GM21717 (cell line): Measurements from ENCODE around the gene FADS3.

Experiments used
- ATAC-seq: cut with Tn5 transposase; IDR thresholded peaks from one replicate; pipeline ENCODE4 v1.9.1; 2021; ENCODE audit warnings: mild to moderate bottlenecking, moderate library complexity; ENCODE audit not compliant: unreplicated experiment

FADS3 gene

GRCh38 chr11:61913699-61914395, 22.5 kb upstream of the FADS3 start:
- no peak for ATAC-seq

DNA sequence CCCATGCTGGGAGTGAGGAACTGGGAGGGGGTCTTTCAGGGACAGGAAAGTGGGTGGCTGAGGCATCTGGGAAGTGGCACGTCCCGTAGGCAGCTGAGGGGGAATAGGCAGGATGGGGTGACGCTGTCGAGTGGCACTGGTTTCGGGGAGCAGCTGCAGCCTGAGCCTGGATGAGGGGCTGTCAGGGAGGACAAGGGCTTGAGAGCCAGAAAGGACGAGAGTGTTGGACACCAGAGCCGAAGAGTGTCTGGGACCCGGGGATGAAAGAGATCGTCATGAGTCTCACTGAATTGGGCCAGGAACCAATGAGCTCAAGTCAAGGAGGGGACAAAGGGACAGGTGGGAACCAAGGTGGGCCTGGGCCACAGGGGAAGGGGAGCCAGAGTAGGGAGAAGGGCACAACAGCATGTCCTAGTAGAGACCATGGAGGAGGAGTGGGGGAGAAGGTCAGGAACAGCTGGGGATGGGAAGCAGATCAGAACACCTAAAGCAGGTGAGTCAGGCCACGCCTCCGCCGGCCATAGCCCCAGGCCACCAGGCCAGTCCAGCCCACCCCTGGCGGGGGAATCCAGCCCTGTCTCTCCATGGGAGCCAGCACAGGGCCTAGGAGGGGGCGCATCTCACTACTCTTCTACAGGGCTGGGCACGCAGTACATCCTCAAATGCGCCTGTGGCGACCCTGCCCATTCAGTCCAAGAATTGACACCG, 21.8 kb upstream of the FADS3 start:
- ATAC-seq = no peak

DNA sequence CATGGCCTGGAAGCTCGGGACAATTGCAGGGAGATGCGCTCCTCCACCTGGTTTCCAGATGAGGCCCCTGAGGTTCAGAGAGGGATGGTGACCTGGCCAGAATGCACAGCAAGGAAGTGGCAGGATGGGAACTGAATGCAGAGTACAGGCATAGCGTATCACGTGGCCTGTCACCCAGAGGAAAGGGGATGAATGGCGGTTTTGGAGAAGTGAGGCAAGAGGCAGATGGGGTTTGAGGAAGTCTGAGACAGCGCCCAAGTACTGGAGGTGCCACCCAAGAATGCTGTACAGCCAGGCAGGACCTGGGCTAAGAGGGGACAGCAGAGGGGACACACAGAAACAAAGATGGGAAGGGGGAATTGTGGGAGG, 21.2 kb upstream of the FADS3 start:
- no peak for ATAC-seq

- ATAC-seq = no peak
Observed at GRCh38 chr11:61911701-61912529, 20.6 kb upstream of the FADS3 start.

DNA sequence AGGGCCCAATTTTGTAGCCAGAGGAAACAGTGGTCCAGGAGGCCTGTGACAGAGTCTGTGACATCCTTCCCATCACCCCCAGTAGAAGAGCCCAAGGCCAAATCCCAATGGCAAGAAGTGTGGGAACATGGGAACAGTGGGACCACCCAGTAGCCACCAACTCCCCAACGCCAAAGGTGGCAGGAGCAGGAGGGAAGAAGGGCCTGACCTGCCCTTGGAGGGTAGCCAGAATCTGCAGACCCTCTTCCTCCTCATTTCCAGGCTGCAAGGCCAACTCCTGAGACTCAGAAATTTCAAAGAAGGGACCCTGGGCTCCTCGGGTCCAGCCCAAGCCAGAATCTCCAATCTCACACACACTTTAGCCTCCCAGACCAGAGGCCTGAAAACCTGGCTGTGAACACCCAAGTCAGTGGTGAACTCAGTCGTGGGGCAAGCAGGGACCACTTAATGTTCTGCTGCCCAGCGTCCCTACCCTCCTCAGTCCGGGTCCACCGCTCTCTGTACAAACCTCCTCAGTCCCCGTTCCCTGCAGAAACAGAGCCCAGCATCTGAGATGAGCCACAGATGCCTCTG, 19.9 kb upstream of the FADS3 start:
- ATAC-seq = no peak

GRCh38 chr11:61910187-61911127, 19.1 kb upstream of the FADS3 start:
- ATAC-seq = no peak

DNA sequence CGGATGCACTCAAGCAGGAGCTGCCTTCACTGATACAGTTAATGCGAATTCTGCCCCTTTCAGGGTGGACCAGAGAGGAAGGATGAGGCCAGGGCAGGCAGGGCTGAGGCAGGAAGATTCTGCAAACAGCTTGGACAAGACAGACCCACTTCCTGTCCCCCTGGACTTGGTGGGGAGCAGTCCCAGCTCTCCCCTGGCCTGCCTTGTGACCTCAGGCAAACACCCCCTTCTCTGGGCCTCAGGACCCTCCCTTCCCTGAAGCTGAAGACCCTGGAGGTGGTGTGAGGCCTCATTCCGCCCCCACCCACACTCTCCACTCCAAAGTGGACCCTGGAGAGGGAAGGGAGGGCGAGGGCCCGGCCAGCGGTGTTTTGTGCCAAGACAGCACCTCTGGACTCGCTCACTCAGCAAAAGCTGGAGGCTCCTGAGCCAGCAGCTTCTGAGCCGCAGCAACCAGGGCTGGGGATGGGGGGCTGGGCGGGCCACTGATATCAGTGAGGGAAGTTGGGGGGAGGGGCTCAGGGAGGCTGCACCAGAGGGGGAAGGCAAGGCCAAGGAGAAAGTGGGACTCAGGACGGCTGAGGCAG, 17.5 kb upstream of the FADS3 start:
- no peak for ATAC-seq

GRCh38 chr11:61907871-61908729, 16.8 kb upstream of the FADS3 start:
- no peak for ATAC-seq

DNA sequence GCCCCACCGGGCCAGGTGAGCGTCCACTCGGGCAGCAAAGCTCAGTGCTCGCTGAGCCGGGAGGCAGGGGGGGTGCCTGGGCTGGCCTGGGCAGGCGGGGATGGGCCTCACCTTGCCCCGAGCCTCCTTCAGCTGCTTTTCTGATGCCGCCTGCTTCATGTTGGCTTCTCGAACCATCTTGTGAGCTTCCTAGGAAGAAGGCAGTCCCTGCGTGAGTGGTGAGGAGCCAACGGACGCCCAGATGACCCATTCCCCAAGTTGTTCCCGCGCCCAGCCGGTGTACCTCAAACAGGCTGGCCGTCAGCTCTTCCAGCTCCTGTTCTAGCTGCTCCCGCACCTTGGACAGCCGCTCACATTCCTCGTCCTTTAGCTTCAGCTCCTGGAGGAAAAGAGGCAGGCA, 15.9 kb upstream of the FADS3 start:
- ATAC-seq = no peak

GRCh38 chr11:61906522-61906909, 15.2 kb upstream of the FADS3 start:
- ATAC-seq = no peak

GRCh38 chr11:61905801-61906521, 14.6 kb upstream of the FADS3 start:
- ATAC-seq = no peak

DNA sequence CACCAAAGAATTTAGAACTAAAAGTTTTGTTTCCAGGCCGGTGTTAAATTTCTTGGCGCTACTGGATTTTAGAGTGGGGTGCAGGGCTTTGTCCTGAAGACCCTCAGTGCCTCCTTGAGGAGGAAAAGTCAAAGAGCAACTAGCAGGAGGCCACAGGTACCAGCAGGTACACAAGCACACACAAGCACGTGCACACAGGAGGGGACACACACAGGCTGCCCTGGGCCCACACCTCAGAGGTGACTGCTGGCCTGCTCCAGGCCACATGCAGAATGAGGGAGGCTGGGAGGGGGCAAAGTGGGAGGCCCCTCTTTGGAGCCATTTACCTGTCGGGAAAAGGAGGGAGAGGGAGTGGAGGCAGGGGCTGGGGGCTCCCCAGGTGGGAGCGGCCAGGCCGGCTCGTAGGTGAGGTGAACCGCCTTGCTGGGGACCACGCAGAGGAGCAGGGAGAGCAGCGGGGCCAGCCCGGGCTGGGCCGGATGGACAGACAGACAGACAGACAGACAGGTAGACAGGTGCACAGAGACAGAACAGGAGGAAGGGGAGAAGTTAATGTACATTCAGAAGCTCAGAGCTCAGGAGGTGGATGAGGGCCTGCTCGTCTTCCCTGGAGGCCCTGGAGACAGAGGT, 13.8 kb upstream of the FADS3 start:
- ATAC-seq = no peak

DNA sequence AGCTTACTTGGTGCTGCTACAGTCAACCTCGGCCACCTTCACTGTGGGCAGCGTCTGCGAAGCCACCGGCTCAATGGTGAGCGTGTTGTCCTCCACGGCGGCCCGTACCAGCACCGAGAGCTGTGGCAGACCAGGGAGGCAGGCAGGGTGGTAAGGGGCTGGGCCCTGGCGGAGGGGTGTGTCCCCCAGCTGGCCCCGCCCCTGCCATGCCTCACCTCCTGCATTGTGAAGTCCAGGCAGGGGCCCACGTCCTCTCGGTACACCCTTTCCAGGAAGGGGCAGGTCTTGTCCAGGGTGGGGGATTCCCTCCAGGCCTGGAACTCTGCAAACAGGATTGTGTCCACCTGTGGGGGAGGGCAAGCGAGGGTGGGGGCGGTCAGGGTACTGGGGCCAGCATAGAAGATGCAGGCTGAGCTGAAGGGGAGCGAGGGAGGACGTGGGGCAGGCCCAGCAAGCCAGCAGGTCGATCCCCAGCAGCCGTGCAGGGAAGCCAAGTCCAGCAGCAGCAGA, 13.2 kb upstream of the FADS3 start:
- ATAC-seq = no peak

GRCh38 chr11:61903845-61904244, 12.5 kb upstream of the FADS3 start:
- ATAC-seq = no peak

- ATAC-seq = no peak
Observed at GRCh38 chr11:61902313-61902712, 11.0 kb upstream of the FADS3 start.

DNA sequence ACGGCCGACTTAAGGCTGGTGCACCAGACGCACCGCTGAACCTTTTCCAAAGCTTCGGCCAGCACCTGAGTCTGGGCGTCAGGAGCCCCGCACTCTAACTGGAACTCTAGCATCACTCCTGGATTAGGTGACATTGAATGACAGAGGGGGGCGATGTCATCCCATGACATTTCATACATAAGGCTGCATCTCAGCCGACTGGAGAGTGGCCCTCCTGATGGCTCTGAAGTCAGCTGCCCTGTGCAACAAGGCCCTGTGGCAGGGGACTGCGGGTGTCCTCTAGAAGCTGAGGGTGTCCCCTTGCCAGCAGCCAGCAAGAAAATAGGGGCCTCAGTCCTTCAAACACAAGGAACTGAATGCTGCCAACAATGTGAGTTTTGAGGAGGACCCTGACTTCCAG, 10.1 kb upstream of the FADS3 start:
- no peak for ATAC-seq

GRCh38 chr11:61900251-61900650, 8.9 kb upstream of the FADS3 start:
- no peak for ATAC-seq
